Measurements from ENCODE around the gene CAV1.

CAV1 gene

GRCh38 chr7:116491887-116492653, 32.8 kb upstream of the CAV1 start:
- no peak for FAIRE-seq
- no peak for DNase-seq (ENCODE audit: insufficient read length, low spot score)
- TF ChIP-seq, protein P1, sequence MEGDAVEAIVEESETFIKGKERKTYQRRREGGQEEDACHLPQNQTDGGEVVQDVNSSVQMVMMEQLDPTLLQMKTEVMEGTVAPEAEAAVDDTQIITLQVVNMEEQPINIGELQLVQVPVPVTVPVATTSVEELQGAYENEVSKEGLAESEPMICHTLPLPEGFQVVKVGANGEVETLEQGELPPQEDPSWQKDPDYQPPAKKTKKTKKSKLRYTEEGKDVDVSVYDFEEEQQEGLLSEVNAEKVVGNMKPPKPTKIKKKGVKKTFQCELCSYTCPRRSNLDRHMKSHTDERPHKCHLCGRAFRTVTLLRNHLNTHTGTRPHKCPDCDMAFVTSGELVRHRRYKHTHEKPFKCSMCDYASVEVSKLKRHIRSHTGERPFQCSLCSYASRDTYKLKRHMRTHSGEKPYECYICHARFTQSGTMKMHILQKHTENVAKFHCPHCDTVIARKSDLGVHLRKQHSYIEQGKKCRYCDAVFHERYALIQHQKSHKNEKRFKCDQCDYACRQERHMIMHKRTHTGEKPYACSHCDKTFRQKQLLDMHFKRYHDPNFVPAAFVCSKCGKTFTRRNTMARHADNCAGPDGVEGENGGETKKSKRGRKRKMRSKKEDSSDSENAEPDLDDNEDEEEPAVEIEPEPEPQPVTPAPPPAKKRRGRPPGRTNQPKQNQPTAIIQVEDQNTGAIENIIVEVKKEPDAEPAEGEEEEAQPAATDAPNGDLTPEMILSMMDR (IDR thresholded peaks at IDR 0.05; ENCODE audit: insufficient read depth, missing control alignments) = no peak

- no peak for FAIRE-seq
- TF ChIP-seq, protein P1 (IDR thresholded peaks at IDR 0.05; ENCODE audit: insufficient read depth, missing control alignments) = no peak
- DNase-seq (ENCODE audit: insufficient read length, low spot score) = no peak
These were observed 32.2 kb upstream of the CAV1 start for GRCh38 chr7:116492654-116493109.

GRCh38 chr7:116493449-116493848, 31.4 kb upstream of the CAV1 start:
- no peak for DNase-seq (ENCODE audit: insufficient read length, low spot score)
- TF ChIP-seq, protein P1 (IDR thresholded peaks at IDR 0.05; ENCODE audit: insufficient read depth, missing control alignments) = no peak
- FAIRE-seq = no peak

DNA sequence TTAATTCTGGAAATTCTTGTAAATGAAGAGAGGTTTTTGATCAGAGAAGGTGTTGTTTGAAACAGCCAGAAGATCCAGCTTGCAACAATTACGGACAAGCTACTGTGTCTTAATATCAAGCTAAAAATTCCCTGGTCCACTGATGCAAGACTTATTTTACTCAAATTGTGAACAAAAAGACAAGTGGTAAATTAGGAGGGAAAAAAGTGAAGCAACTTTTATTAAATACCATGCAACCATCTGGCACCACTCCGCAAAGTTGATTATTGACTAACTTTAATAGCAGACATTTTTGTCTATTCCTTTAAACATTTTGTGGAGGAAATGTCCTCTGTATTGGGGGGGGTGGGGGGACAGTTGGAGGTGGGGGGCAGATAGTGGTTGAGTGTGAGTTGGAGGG, 30.4 kb upstream of the CAV1 start:
- TF ChIP-seq, protein P1 (IDR thresholded peaks at IDR 0.05; ENCODE audit: insufficient read depth, missing control alignments) = no peak
- FAIRE-seq (no peak), DNase-seq (ENCODE audit: insufficient read length, low spot score) (no peak)

DNA sequence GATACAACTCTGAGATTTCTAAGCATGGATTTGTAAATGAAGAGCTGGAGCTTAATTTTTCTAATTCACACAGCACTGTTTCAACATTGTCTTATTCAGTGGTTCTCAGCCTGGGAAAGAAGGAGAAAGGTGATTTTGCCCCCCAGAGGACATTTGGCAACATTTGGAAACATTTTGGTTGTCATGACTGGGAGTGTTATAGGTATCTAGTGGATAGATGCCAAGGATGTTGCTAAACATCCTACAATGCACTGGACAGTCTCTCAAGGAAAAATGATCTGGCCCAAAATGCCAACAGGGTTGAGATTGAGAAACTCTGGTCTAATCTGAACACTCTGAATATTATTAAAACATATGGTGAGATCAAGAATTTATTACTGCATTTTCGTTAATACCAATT, 29.1 kb upstream of the CAV1 start:
- FAIRE-seq (no peak), DNase-seq (ENCODE audit: insufficient read length, low spot score) (no peak)
- TF ChIP-seq, protein P1 (IDR thresholded peaks at IDR 0.05; ENCODE audit: insufficient read depth, missing control alignments) = no peak

DNA sequence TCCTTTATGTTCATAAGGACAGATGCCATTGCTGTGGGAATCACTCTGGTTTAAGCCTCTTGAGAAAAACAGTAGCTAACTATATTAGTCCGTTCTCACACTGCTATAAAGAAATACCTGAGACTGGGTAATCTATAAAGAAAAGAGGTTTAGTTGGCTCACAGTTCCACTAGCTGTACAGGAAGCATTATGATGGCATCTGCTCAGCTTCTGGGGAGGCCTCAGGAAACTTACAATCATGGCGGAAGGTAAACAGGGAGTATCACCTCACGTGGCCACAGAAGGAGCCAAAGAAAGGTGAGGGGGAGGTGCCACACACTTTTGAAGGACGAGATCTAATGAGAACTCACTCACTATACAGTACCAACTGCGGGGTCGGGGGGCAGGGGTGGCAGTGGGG, 28.2 kb upstream of the CAV1 start:
- FAIRE-seq = no peak
- TF ChIP-seq, protein P1 (IDR thresholded peaks at IDR 0.05; ENCODE audit: insufficient read depth, missing control alignments) = no peak
- DNase-seq (ENCODE audit: insufficient read length, low spot score) = no peak

- FAIRE-seq (no peak), DNase-seq (ENCODE audit: insufficient read length, low spot score) (no peak)
- TF ChIP-seq, protein P1 (IDR thresholded peaks at IDR 0.05; ENCODE audit: insufficient read depth, missing control alignments) = no peak
These were observed 27.1 kb upstream of the CAV1 start for GRCh38 chr7:116497708-116498107.
